DND-41 (cell line): ENCODE measurements around the gene SEC61B.

Source experiments
- ATAC-seq: fragments of 200-7000 bp; cut with Tn5 transposase; 3 replicates; pipeline ENCODE4 v1.9.1; 2021; ENCODE audit warnings: low read depth; ENCODE audit not compliant: insufficient read depth
- DNase-seq: peaks from one replicate; pipeline ENCODE4 v3.0.0-alpha.2; 2020
- H2AFZ ChIP-seq: 2 replicates; pipeline ENCODE4 v1.6.0; 2012; ENCODE audit warnings: low read depth, low read length
- H3K27ac ChIP-seq: 2 replicates; pipeline ENCODE4 v1.5.1; 2012; ENCODE audit warnings: low read length, inconsistent platforms
- H3K27me3 ChIP-seq: fragments of 200-600 bp; sonication (generic); 2 replicates; pipeline ENCODE4 v1.6.0; 2012; ENCODE audit warnings: low read length, mild to moderate bottlenecking, inconsistent platforms; ENCODE audit not compliant: insufficient read depth, poor library complexity
- H3K36me3 ChIP-seq: 2 replicates; pipeline ENCODE4 v1.5.1; 2012; ENCODE audit warnings: low read length, inconsistent platforms; ENCODE audit not compliant: insufficient read depth
- H3K4me1 ChIP-seq: 2 replicates; pipeline ENCODE4 v1.5.1; 2012; ENCODE audit warnings: mild to moderate bottlenecking, low read length; ENCODE audit not compliant: insufficient read depth
- H3K4me2 ChIP-seq: 2 replicates; pipeline ENCODE4 v1.6.0; 2012; ENCODE audit warnings: mild to moderate bottlenecking, moderate library complexity, low read length, inconsistent platforms; ENCODE audit not compliant: insufficient read depth
- H3K4me3 ChIP-seq, 2 experiments: fragments of 200-600 bp in 1 of 2; shearing (Covaris generic) in 1 of 2; 2 replicates each; pipeline ENCODE4 v1.5.1; 2012 to 2016; ENCODE audit warnings: inconsistent platforms in 2 of 2, low read length in 2 of 2, mild to moderate bottlenecking in 2 of 2, low read depth in 1 of 2, moderate library complexity in 1 of 2
- H3K79me2 ChIP-seq: 2 replicates; pipeline ENCODE4 v1.6.0; 2012; ENCODE audit warnings: low read length, inconsistent platforms; ENCODE audit not compliant: insufficient read depth
- H3K9ac ChIP-seq: 2 replicates; pipeline ENCODE4 v1.6.0; 2012; ENCODE audit warnings: low read depth, mild to moderate bottlenecking, inconsistent platforms, low read length, moderate library complexity
- H3K9me3 ChIP-seq: 2 replicates; pipeline ENCODE4 v1.5.1; 2012; ENCODE audit warnings: low read length, moderate library complexity, mild to moderate bottlenecking, inconsistent platforms; ENCODE audit not compliant: insufficient read depth, severe bottlenecking
- H4K20me1 ChIP-seq: 2 replicates; pipeline ENCODE4 v1.6.0; 2012; ENCODE audit warnings: low read length; ENCODE audit not compliant: insufficient read depth
- CTCF ChIP-seq: IDR thresholded peaks from 2 replicates; pipeline ENCODE4 v1.5.1; 2012; ENCODE audit warnings: borderline replicate concordance, low read length, moderate library complexity, mild to moderate bottlenecking; ENCODE audit not compliant: poor library complexity, severe bottlenecking; ENCODE audit errors: extremely low read depth
- EZH2 ChIP-seq: IDR thresholded peaks from 3 replicates; pipeline ENCODE4 v1.6.1; 2012; ENCODE audit warnings: borderline replicate concordance, low read depth, mild to moderate bottlenecking, moderate library complexity, low read length, inconsistent platforms; ENCODE audit not compliant: severe bottlenecking

Gene SEC61B

GRCh38 chr9:99239341-99240060 is 17.4 kb downstream of the SEC61B start:
- no peak overlapping the region for H3K4me2 ChIP-seq
- H3K9ac ChIP-seq, result no peak overlapping the region
- no peak for ATAC-seq
- H2AFZ ChIP-seq, result no peak overlapping the region
- H3K4me1 ChIP-seq, result no peaks in the 10 kb centered on the region
- TF ChIP-seq CTCF (no peak), EZH2 (no peak)
- no peak overlapping the region for H3K4me3 ChIP-seq
- no peak overlapping the region for H3K27ac ChIP-seq
- no peaks in the 10 kb centered on the region for H3K9me3 ChIP-seq
- no peaks in the 10 kb centered on the region for H3K27me3 ChIP-seq
- no peaks in the 10 kb centered on the region for H3K36me3 ChIP-seq
- no peak for DNase-seq
- no peaks in the 10 kb centered on the region for H4K20me1 ChIP-seq
- H3K79me2 ChIP-seq, result no peaks in the 10 kb centered on the region

- no peak overlapping the region for H3K4me2 ChIP-seq
- TF ChIP-seq EZH2, result no peak
- TF ChIP-seq CTCF, result no peak
- H3K79me2 ChIP-seq, result no peaks in the 10 kb centered on the region
- no peak overlapping the region for H3K4me3 ChIP-seq
- H4K20me1 ChIP-seq, result no peaks in the 10 kb centered on the region
- no peak overlapping the region for H3K27ac ChIP-seq
- no peaks in the 10 kb centered on the region for H3K36me3 ChIP-seq
- H2AFZ ChIP-seq, result no peak overlapping the region
- H3K9ac ChIP-seq, result no peak overlapping the region
- no peaks in the 10 kb centered on the region for H3K4me1 ChIP-seq
- no peaks in the 10 kb centered on the region for H3K9me3 ChIP-seq
- ATAC-seq (no peak), DNase-seq (no peak)
- no peaks in the 10 kb centered on the region for H3K27me3 ChIP-seq
Observed at GRCh38 chr9:99241106-99241505, 19.0 kb downstream of the SEC61B start.

- Histone ChIP-seq H2AFZ (no peak overlapping the region), H3K4me3 (no peak overlapping the region), H3K4me2 (no peak overlapping the region), H3K27me3 (no peaks in the 10 kb centered on the region), H3K36me3 (no peaks in the 10 kb centered on the region), H3K79me2 (no peaks in the 10 kb centered on the region), H4K20me1 (no peaks in the 10 kb centered on the region), H3K4me1 (no peaks in the 10 kb centered on the region), H3K9me3 (no peaks in the 10 kb centered on the region), H3K9ac (no peak overlapping the region), H3K27ac (no peak overlapping the region)
- ATAC-seq, result no peak
- no peak for TF ChIP-seq CTCF
- no peak for TF ChIP-seq EZH2
- no peak for DNase-seq
Observed at GRCh38 chr9:99244344-99245260, 22.5 kb downstream of the SEC61B start.
